CD4-positive, alpha-beta T cell treated with Interleukin-4 for 1 hour (primary cell): Measurements from ENCODE around the gene PANK2.
"Not testable (repeated sequence)": the region's sequence is repeated elsewhere in the genome, so short reads cannot be mapped to it uniquely, and the experiment has no call there.

ENCODE experiments used
- DNase-seq, 2 donors: peaks; one replicate each; pipeline ENCODE4 v3.0.0-alpha.2; 2020 to 2022

Gene PANK2

DNA sequence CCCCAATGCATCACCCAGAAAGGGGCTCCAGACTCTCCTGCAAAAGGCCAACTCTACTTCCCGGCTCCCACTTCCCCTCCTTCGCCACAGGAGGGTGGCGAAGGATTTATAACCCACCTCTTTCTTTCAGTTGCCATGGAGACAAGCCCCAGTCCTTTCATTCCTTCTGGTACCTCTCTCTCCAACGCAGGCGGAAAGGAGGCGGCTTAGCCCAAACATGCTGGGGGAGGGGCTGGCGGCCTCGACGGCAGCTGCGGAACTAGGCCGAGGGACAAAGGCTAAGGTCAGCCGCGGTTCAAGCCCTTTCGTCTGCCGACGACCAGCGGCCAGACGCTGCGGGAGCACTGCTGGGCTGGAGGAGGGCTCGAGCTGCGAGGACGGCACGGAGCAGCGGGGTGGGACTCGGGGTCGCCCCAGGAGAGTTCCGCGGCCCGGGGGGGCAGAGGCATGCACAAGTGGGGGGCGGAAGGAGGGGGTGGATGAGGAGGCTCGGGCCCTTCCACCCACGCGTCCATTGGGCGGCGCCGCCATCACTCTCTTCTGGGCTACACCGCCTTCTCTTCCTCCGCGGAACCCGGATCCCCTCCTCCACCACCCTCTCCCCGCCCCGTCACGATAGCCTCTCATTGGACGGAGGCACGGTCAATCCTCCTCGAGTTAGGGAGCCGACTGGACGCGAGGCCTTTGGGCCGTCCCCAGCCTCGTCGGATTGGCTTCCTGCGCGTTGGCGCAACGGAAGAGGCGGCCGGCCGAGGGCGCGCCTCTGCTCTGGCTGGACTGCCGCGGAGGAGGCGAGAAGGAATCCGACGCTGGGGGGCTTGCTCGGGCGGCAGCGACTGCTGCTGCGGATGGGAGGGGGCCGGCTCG, at the start of gene PANK2:
Gene PANK2 (plus strand): TSS at position 766 of the 867 bp plus-strand sequence.
- peak; percentile 97 to 98 for DNase-seq

- not testable (repeated sequence) for DNase-seq
Measured at GRCh38 chr20:3840201-3840600, 49.0 kb upstream of the PANK2 start.

- no peak for DNase-seq
Measured at GRCh38 chr20:3842348-3842930, 46.7 kb upstream of the PANK2 start.

GRCh38 chr20:3843490-3843889, 45.7 kb upstream of the PANK2 start:
- DNase-seq: no peak

GRCh38 chr20:3843990-3844619, 45.1 kb upstream of the PANK2 start:
- not testable (repeated sequence) for DNase-seq

DNA sequence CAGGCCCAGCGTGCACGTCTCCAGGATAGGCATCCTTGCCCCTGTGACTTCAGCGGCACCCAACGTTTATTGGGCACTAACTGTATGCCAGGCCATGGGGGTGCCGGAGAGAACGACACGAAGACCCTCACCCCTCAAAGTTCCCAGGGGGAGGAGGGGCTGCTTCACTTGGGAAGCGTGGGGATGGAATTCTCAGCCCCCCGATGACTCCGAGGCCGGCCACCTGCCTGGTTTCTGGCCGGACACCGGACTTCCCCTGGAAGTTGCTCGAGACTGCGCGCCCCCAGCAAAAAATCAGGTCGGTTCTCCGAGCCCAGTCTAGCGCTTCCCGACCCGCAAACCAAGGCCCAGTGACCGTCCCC, 42.8 kb upstream of the PANK2 start:
- no peak for DNase-seq

GRCh38 chr20:3846740-3847428, 42.3 kb upstream of the PANK2 start, which contains the start of gene MAVS:
Gene MAVS, plus strand, starts transcription at chr20:3846834. Its CDS starts 7,791 bp downstream, at chr20:3854625.
- peak; percentile 84 to 86 for DNase-seq

DNA sequence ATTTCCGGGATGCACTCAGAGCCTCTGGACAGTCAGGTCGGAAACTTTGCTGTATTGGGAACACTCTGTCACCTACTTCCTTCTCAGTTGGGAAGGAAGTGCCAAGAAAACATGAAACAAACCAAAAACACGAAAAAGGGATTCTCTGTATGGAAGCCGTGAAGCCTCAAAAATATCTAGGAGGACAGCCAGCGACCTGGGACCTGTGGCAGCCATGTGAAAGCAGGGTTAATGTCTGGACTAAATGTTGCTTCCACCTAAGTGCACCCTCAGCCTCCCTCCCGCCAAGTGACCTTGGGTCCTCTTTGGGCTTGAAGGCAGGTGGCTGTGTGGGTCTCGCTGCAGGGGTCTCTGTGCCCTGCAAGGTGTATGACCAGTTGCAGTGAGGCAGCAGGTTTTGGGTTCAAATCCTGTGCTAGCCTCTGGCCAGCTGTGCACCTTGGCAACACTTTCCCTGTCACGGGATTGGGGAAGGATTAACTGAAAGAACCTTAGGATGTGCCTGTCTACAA, 41.7 kb upstream of the PANK2 start:
- no peak for DNase-seq

- no peak for DNase-seq
Measured at GRCh38 chr20:3848565-3848964, 40.6 kb upstream of the PANK2 start.

DNA sequence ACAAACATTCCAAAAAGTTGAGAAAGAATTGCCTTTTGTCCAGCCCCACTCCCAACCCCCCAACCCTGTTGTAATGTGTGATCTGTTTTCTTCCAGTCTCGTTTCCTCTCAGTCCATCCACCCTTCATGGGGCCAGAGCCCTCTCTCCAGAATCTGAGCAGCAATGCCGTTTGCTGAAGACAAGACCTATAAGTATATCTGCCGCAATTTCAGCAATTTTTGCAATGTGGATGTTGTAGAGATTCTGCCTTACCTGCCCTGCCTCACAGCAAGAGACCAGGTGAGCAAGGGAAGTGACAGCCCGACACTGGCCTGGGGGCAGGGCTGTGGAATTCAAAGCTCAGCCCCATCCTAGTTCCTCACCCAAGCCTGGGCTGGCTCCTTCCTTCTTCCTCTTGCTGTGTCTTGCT, 34.7 kb upstream of the PANK2 start:
- no peak for DNase-seq

DNA sequence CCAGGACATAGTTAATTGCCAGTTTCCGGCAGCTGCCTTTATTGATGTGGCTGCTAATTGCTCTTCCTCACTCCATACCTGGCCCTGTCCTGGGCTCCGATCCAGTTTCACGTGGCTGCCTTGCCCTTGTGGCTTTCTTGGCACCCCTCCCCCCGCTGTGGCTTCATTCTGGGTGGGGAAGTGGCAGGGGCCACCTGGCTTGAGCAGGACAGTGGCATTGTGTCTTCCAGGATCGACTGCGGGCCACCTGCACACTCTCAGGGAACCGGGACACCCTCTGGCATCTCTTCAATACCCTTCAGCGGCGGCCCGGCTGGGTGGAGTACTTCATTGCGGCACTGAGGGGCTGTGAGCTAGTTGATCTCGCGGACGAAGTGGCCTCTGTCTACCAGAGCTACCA, 31.8 kb upstream of the PANK2 start:
- no peak for DNase-seq

- no peak for DNase-seq
Measured at GRCh38 chr20:3858689-3859088, 30.5 kb upstream of the PANK2 start.

DNA sequence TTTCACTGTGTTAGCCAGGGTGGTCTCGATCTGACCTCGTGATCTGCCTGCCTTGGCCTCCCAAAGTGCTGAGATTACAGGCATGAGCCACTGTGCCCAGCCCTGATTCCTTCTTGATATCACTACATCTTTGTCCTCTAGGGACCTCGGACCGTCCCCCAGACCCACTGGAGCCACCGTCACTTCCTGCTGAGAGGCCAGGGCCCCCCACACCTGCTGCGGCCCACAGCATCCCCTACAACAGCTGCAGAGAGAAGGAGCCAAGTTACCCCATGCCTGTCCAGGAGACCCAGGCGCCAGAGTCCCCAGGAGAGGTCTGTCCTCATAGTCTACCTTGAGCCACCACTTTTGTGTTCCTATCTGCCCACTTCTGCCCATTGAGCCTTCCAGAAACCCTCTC, 28.0 kb upstream of the PANK2 start:
- no peak for DNase-seq

GRCh38 chr20:3862333-3862732, 26.9 kb upstream of the PANK2 start:
- DNase-seq: no peak

DNA sequence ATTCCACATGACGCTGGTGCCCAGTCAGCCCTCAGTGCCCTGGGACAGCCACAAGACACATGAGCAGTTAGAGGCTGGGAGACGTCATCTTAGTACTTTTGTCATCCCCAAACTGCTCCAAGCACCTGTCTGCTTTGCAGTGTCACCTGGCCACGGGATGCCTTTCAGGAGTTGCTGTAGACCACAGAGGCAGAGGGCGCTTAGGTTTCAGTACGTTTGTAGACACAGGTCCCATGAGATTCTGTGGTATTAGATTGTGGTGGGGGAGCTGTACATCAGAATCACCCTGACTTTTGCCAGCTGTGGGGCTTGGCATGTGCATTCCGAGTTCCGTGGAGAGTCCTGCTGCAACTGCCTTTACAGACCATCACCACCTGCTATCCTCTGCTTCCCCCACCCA, 25.9 kb upstream of the PANK2 start:
- no peak for DNase-seq

- no peak for DNase-seq
Measured at GRCh38 chr20:3864518-3864917, 24.7 kb upstream of the PANK2 start.

- DNase-seq: no peak
Measured at GRCh38 chr20:3865152-3865886, 23.9 kb upstream of the PANK2 start.

GRCh38 chr20:3865887-3866407, 23.2 kb upstream of the PANK2 start:
- no peak for DNase-seq

DNA sequence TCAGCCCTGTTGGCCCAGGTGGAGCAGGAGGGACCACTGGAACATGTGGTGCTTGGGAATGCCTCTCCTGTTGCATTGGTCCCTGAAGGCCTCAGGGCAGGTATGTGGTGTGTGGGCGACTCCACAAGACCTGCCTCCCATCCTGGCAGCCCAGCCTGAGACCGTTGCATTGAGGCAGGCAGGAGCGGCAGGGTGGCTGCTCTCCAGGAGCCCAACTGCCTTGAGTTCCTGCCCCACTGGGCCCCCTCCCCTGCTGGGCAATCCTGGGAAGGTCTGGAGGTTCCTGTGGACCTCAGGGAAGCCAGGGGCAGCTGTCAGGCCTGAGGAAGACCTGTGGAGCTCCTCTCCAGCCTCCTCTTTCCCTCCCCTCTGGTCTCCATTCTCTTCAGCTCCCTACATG, 22.7 kb upstream of the PANK2 start:
- no peak for DNase-seq

GRCh38 chr20:3867802-3868201, 21.4 kb upstream of the PANK2 start:
- DNase-seq: no peak

DNA sequence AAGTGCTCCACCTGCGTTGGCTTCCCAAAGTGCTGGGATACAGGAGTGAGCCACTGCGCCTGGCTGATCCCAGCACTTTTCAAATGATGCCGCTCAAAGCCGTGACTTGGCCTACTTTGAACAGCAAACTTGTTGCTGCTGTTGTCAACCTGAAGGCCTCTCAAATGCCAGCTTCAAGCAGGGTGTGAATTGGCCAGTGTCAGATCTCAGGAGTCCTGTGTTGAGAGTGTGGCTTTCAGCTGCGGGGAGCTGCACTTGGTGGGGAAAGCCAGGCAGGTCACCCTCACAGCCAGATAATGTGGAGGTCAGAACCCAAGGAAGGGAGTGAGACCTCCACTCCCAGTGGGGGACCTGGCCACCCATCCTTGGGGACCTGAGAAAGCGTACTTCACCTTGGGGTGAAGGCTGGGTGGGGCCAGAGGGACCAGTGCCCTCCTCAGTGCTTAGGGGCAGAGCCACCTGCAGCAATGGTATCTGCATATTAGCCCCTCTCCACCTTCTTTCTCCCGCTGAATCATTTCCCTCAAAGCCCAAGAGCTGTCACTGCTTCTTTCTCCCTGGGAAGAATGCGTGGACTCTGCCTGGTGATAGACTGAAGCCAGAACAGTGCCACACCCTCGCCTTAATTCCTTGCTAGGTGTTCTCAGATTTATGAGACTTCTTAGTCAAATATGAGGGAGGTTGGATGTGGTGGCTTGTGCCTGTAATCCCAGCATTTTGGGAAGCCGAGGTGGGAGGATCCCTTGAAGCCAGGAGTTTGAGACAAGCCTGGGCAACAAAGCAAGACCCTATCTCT, 19.1 kb upstream of the PANK2 start:
- DNase-seq: no peak
